ENCODE data around the gene COL18A1.

- TF ChIP-seq CTCF (conservative IDR thresholded peaks at IDR 0.05; ENCODE audit: low read length) (no peak), EZH2phosphoT487 (IDR thresholded peaks at IDR 0.05; ENCODE audit: borderline replicate concordance) (no peak)
Measured at GRCh38 chr21:45365608-45366241, 39.2 kb upstream of the COL18A1 start.

Measured in Loucy (cell line).